GM20000 (cell line): ENCODE measurements around the gene MAGI1.

Experiments used
- DNase-seq: peaks from one replicate; pipeline ENCODE4 v3.0.0; 2012; ENCODE audit warnings: low spot score
- CTCF ChIP-seq: IDR thresholded peaks from 2 replicates; pipeline ENCODE4 v1.5.1; 2012; ENCODE audit warnings: mild to moderate bottlenecking, control low read depth; ENCODE audit errors: extremely low read depth, missing control alignments

MAGI1 gene

DNA sequence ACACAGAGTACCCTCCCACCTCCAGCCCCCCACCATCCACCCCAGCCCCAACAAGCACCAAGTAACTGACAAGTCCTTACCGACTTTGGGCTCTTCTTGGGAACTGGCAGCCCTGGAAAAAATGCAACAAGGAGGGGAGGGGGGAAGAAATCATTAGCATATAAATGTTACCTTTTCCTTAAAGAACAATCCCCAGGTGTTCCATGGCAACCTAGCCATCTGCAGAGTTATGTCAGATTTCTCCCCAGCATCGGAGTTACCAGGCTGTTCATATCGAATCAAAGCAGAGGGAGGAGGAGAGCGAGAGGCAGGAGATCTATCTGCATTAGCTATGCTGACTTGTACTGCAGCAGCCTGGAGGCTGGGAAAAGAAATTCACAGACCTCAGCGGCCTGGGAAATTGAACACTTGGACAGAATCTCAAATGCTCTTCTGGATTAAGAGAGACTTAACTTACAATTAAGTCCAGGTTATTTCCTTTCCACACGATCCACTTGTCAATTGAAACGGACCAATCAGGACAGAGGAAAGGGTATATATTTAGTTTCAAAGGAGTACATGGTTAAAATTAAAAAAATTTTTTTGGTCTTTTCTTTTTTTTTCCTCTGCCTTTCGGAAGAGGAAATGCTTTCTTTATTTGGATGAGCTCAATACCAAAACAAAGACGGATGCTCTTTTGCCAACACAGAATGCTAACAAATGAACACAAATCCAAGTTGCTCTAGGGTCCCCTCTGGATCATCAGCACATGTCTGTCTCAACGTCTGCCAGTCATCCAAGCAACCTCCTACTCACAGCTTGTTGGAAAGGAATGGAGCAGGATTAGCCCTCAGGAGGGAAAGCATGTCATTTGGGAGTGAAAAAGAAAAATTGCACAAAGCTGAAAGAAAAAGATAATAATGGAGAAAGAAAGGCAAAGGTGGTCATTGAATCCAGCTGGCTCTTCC lies 637.1 kb downstream of the MAGI1 start:
- no peak for DNase-seq
- no peak for TF ChIP-seq CTCF

DNA sequence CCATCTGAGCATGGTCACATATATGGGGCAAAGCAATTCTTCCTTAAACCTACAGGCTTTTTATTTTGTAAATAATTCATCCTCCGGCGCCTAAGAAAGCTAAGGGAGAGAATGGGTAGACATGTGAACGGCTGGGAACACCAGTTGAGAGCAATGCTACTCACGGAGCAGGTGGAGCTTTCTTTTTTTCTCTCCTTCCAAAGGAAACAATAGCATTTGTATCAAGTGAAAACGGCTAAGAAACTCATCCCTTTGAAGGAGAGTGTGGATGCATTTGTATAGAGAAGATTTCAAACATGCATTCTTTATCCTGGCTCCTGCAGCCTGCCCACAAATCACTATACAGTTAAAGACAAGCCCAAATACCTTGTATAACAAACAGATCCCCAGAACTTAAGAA lies 637.8 kb downstream of the MAGI1 start:
- TF ChIP-seq CTCF, result no peak
- DNase-seq, result no peak

- TF ChIP-seq CTCF, result no peak
- DNase-seq, result no peak
These were observed 639.8 kb downstream of the MAGI1 start for GRCh38 chr3:65398953-65399352.

DNA sequence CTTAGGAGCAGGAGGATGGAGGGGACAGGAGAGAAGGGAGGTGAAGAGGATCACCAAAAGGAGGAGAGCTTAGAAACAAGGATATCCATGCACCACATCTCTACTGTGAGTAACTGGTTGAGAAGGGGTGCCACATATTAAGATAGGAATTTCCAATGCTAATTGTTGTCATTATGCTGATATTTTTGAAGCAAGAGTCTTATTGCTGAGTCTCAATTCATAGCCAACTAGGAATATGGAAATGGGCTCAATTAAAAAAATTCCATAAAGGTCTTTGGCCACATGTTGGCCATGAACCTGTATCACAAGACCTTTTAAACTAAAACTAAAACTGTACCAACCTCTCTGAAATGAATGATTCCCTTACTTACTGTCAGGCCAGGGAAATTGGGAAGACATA lies 642.6 kb downstream of the MAGI1 start:
- TF ChIP-seq CTCF, result no peak
- DNase-seq, result no peak

DNA sequence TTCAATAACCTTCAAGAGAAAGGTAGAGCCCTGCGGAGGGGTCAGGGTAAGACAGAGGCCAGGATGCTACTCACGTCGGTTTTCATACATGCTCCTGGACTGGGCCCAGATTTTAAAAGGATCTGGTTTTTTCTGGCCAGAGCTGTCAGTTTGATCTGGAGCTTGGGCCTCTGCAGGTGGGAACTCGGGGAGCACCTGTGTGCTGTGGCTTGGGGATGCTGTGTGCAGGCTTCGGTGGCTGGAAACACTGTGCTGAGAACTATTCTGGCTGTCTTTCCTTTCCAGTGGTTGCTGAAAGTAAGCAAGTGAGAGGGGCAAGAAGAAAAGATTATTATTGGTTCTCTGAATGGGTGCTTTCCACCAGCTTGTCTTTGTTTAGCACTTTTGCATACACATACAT lies 647.6 kb downstream of the MAGI1 start:
- TF ChIP-seq CTCF, result no peak
- DNase-seq, result no peak

GRCh38 chr3:65385805-65386204 lies 652.9 kb downstream of the MAGI1 start:
- TF ChIP-seq CTCF, result no peak

DNA sequence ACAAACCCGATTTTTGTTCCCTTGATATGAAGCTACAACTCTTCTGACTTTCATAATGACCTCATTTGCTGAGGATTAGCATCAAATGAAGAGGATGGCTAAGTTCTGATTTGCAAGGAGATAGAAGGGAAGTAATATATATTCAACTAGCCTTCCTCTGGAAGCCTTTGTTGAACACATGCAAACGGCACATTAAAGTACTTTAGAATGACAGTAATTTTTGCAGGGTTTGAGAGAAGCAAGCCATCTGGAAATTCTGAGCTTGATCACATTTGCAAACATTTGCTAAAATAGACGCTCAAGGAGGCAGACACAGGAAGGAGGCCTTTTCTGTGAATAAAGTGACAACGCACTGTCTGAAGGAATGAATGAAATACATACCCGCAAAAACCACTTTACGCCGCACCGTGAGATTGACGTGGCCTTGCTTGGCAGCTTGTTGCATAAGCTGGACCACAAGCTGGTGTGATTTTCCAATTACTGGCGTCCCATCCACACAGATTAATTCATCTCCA lies 657.2 kb downstream of the MAGI1 start:
- DNase-seq, result no peak
- no peak for TF ChIP-seq CTCF

More at GRCh38 chr3:65385805-65386204, 652.9 kb downstream of the MAGI1 start:
- DNase-seq, result no peak
